Measurements from ENCODE around the gene RFNG. TPM values are rescaled to one million over a fixed set of nuclear protein-coding genes. Genes with fewer than 3 reads are reported as not detected.

The RFNG gene
- total RNA-seq, 1 experiment from 2014 or later, result 14.3 TPM

- DNase-seq (ENCODE audit: low read depth), result no peak
Measured at GRCh38 chr17:82089723-82090548, 38.3 kb upstream of the RFNG start.

- DNase-seq (ENCODE audit: low read depth), result no peak
Measured at GRCh38 chr17:82088838-82089722, 37.5 kb upstream of the RFNG start.

GRCh38 chr17:82087961-82088837 lies 36.6 kb upstream of the RFNG start:
- no peak for DNase-seq (ENCODE audit: low read depth)

GRCh38 chr17:82086941-82087906 lies 35.6 kb upstream of the RFNG start:
- no peak for DNase-seq (ENCODE audit: low read depth)

- no peak for DNase-seq (ENCODE audit: low read depth)
Measured at GRCh38 chr17:82085931-82086764, 34.5 kb upstream of the RFNG start.

GRCh38 chr17:82085031-82085861 lies 33.6 kb upstream of the RFNG start:
- no peak for DNase-seq (ENCODE audit: low read depth)

GRCh38 chr17:82084373-82085030 lies 32.9 kb upstream of the RFNG start:
- no peak for DNase-seq (ENCODE audit: low read depth)

GRCh38 chr17:82083533-82084359 lies 32.1 kb upstream of the RFNG start:
- DNase-seq (ENCODE audit: low read depth), result no peak

- no peak for DNase-seq (ENCODE audit: low read depth)
Measured at GRCh38 chr17:82083009-82083408, 31.4 kb upstream of the RFNG start.

GRCh38 chr17:82082456-82082855 lies 30.8 kb upstream of the RFNG start:
- DNase-seq (ENCODE audit: low read depth), result no peak

- no peak for DNase-seq (ENCODE audit: low read depth)
Measured at GRCh38 chr17:82081966-82082365, 30.4 kb upstream of the RFNG start.

- DNase-seq (ENCODE audit: low read depth), result no peak
Measured at GRCh38 chr17:82081546-82081945, 29.9 kb upstream of the RFNG start.

- DNase-seq (ENCODE audit: low read depth), result no peak
Measured at GRCh38 chr17:82080789-82081464, 29.3 kb upstream of the RFNG start.

- DNase-seq (ENCODE audit: low read depth), result no peak
Measured at GRCh38 chr17:82080048-82080788, 28.6 kb upstream of the RFNG start.

- DNase-seq (ENCODE audit: low read depth), result no peak
Measured at GRCh38 chr17:82079001-82079677, 27.5 kb upstream of the RFNG start.
